GM21825 (cell line): ENCODE measurements around the gene IGFBP5.

Experiments used
- ATAC-seq: cut with Tn5 transposase; IDR thresholded peaks from one replicate; pipeline ENCODE4 v1.9.1; 2021; ENCODE audit warnings: mild to moderate bottlenecking, moderate library complexity; ENCODE audit not compliant: unreplicated experiment

IGFBP5 gene, protein sequence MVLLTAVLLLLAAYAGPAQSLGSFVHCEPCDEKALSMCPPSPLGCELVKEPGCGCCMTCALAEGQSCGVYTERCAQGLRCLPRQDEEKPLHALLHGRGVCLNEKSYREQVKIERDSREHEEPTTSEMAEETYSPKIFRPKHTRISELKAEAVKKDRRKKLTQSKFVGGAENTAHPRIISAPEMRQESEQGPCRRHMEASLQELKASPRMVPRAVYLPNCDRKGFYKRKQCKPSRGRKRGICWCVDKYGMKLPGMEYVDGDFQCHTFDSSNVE

DNA sequence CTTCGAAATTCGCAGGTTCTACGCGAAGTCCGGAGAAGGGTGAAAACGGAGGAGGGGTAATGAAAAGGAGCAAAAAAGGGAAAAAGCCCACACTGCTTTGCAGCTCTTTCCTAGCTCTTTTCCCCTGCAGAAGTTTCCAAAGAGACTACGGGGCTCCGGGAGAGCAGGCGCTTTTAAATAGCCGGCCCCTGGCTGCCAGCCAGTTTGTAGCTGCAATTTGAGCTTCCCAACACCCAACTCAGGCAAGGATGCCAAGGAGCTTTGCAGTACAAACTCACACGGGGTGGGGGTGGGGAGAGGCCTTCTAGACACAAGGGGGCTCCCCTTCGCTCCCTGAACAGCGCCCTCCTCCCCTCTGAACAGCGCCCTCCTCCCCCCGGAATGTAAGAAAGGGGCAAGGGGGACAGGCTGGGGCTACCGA is at the start of gene IGFBP5:
IGFBP5 (minus strand) TSS at position 149 of the 421 bp plus-strand sequence. CDS start 774 bp downstream, outside the sequence.
- ATAC-seq: no peak

DNA sequence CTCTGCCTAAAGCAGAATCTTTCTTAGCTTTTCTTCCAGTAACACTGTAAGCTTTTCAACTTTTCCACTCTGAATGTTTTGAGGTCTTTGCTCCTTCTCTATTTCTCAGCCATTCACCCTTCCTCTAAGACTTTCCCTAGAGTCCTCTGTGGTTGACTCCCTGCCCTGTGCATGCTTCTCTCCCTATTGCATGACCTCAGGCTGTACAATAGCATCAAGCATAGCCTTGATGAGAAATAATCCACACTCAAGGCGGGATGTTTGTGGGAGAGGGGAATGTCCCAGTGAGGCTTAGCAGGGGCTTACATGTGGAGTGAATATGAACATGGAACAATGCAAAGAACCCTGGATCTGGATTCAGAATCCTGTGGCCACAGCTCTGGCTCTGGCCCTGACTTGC is 48.4 kb upstream of the IGFBP5 start:
- no peak for ATAC-seq

DNA sequence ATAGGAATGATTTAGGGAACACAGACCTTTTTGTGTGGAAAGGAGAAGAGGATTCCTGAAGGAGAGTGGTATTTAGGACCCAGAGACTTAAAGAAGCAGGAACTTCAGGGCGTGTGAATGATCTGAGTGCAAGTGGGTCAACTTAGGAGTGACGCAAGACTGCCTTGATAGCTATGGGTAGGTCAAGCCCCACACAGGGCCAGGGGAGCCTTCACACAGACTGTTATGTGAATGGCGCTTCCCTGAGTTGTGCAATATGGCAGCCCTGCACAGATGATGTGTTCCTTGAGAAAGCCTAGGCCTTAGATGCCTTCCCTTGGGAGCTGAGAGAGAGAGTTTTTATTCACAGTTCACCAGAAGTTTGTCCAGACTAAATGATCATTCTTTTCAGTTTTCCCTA is 47.1 kb upstream of the IGFBP5 start:
- no peak for ATAC-seq

DNA sequence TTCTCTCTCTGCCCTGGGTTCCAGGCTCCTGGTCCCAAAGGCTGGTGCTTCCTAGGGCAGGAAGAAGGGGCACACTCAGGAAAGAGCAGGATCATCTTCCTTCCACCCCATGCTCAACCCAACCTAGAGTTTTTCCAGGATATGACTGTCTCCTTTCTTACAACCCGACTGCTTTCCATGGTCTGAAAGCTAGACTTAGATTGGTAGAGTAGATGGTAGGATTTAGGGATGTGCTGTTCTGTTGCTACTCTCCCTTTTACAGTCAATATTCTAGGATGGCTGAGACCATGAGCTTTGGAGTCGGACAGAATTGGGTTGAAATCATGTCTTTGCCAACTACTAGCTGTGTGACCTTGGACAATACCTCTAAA is 45.9 kb upstream of the IGFBP5 start:
- ATAC-seq: no peak

DNA sequence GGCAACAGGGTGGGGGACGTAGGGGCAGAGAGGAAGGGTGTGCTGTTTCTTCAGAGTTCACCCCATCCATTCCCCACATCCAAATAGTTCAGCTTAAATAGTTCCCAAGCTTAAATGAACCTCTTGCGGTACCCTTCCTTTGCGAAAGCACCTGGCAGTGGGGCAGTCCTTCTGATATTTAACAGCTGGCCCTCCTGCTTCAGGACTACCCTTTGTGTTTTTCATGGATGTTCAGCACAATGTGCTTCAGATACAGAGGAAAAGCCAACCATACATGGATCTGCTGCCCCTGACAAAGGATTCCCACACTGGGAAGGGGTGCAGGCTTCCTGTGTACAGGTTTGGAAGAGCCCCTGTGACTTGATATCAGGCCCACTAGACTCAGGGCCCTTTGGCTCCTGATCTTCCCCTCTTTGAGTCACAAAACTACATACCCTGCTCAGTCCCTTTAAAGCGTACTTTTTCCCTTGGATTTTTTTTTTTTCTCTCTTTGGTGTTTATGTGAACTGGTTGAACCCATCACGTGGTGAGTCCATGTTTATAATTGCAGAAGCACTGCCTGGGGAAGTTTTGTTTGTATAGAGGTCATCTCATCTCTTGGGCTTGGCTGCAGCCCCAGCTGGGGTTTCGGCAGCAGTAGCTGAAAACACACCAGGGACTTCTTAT is 45.3 kb upstream of the IGFBP5 start:
- ATAC-seq: no peak

DNA sequence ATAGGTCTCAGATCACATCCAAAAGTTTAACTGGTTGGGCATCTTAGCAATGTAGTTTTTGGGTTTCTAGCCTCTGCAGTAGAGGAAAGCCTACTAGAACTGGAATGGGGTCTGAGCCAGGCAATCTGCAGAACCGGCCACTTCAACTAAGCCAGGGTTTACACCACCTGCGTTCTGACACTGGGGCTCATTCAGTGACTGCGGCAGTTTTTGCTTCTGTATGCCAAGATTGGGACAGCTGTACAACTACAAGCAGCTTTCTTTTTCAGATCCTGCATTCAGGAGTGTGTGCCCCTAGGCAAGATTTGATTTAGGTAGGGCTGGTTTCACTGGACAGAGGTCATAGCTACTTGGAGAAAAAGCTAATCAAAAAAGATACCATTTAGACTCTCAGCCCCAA is 43.7 kb upstream of the IGFBP5 start:
- no peak for ATAC-seq

DNA sequence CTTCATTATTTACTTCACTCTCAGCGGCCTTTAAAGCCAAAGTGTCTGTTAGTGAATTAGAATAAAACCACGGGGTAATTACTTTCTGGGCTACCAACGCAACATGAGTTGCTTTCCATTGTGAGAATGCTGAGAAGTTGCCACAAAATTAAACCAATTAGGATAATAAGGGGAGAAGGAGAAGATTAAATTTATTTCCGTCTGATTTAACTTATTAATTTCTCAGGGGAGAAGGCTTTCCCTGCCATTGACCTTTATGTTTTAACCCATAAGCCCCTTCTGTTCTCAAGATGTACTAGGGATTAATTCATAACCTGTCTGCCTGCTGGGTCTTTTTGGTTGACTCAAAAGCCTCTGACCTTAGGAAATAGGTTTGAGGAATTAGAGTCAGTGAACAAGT is 42.3 kb upstream of the IGFBP5 start:
- ATAC-seq: no peak

DNA sequence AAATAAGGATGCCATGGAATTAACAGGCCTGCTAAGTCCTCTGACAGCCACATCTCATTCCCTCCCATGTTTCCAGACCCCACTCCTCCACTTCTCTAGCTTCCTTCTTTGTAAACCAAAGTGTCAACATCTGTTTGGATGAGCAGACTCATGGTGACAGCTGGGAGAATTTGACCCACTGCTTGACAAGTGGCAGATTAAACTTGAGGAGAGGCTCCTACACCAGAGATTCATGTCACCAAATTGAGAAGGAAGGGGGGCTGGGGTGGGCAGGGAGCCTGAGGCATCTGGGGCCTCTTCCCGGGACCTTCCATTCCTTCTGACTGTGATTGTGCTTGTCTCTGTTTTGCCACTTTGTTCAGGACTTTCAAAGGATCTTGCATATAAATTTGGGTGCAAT is 41.0 kb upstream of the IGFBP5 start:
- ATAC-seq: no peak

DNA sequence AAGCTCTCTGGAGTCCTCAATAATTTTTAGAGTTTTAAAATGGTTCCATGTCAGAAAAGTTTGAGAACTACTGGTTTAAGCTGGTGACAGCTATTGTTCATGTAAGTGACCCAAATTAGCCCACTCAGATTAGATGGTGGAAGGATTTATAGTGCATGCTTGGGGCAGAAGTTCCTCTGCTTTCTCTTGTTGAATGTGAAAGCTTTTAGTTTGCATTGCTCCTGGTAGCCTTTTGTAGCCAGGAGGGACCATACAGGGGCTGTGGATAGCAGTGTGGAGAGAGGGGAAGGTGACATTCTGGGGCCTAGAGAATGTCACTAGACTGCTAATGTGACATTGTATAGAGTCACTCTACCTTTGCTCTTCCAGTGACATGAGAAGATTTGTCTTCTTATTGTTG is 40.3 kb upstream of the IGFBP5 start:
- ATAC-seq: no peak

DNA sequence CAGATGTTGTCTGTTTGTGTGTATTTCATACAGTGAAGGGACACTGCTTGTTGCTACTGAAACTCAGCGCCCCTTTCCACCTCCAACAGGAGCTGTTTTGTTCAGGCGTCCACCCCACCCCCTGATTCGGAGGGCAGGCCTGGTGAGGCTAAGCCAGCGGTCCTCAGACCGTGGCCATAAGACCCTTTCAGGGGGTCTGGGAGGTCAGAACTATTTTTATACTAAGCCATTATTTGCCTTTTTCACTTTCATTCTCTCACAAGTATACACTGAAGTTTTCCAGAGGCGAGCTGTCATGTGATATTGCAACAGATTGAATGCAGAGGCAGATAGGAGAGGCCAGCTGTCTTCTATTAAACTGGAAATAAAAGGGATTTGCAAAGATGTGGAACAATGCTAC is 39.7 kb upstream of the IGFBP5 start:
- no peak for ATAC-seq

DNA sequence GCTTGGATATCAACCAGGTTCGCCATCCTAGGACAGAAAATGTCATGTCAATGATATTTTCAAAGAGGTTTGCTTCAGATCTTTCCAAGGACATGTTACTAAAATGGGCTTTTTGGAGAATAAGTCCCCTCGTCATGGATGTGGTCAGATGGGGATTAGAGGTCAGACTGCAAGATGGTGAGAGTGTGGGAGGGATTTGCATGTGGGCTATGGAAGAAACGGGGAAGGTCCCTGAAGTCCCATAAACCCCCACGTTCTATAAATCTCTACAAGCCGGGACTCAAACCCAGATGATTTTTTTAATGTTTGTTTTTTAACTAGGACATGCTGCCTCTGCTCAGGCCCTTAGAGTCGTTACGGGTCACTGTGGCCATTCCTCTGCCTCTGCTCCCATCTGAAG is 37.7 kb upstream of the IGFBP5 start:
- no peak for ATAC-seq

DNA sequence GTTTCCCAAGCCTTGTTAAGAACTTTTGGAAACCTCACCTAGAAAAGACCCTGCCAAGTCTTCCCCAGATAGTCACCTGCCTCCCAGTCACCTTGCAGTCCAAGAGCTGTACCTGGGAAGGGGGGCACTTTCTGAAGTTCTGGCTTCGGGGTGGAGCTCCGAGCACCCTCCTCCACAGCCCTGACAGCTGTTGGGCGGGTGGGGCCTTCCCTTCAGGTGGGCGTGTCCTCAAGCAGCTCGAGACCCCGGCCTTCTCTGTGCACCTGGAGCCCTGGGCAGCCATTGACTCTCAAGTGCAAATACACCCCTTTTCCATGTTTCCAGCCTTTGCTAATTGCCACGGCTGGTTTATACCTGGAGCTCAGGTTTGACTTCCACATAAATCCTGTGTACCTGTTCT is 37.0 kb upstream of the IGFBP5 start:
- no peak for ATAC-seq

DNA sequence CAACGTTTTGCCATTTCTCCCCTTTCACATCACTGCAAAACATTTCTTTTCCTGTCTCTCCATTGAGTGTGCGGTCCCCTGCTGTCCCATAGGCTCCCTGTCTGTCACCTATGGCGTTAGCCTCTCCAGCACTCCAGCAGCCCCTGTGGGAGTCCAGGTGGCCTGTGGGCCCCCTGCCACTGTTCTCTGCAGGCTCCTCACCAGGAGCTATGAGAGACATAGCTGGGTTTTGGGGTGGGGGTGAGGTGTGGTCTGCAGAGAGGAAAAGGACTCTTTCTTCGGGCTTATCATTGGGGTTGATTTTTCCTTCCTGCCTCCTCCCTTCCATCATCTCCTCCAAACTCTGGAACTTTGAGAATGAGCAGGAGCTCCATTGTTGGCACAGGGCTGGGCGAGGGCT is 36.1 kb upstream of the IGFBP5 start:
- no peak for ATAC-seq

DNA sequence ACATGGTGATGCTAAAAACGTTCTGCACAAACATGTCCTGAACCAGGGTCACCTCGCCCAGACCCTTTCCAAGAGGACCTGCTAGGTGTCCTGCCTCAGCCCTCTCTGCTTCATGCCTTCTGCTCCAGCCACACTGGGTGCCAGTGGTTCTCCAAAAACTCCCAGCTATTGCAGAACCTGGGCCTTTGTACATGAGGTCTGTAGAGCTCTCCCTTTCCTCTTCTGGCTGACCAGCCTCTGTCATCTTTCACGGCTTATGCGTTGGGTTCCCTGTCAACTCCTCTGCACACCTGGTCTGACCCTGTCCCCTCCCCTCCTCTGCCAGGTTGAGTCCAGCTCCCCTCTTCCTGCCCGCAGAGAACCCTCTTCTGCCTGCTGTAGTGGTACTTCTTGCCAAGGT is 35.5 kb upstream of the IGFBP5 start:
- ATAC-seq: no peak

DNA sequence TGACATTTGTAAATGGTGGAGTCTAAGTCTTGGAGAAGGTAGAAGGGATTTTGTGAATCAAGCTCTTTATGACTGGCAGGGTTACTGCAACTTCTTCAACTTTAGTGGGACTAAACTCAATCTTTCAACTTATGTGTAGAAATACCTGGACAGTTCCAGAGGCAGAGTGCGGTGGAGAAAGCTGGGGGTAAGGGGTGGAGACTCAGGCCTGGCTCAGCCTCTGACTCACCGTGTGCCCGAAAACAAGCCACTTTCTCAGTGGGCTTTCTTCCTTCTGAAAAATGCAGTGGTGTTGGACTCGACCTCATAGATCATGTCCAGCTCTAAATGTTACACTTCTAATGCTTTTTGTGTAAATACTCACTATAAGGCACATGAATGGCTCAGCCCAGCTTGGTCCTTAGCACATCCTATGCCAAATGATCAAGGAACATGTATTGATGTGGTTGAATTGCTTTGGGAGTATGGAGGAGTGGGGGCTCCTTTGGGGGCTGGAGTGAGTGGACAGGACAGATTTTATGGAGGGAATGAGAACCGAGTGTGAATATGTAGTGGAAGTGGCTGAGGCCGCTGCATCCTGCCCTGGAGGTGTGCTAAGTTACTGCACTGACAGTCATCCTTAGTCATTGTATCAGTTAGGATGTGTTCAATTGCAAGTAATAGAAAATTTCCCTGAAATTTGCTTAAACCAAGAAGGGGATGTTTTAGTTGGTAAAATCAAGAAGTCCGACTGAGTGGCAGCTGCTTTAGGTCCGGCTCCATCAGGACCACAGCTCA is 32.2 kb upstream of the IGFBP5 start:
- ATAC-seq: no peak

DNA sequence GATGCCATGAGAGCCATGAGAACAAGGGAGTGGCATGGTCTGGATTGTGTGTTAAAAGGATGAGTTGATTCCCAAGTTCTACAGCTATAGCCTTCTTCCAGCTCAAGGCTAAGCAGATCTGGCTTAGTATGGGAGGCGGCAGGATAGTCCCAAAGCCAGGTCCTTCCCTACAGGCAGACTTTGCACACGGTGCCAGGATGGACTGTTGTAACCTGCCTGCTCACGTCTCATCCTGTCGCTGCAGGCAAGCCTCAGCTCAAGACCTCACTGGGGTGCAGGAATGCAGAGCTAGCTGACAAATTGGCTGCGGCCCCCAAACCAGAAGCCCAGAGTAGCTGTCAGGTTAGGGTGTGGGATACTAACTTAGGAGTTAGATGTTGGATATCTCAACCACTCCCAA is 28.8 kb upstream of the IGFBP5 start:
- no peak for ATAC-seq

DNA sequence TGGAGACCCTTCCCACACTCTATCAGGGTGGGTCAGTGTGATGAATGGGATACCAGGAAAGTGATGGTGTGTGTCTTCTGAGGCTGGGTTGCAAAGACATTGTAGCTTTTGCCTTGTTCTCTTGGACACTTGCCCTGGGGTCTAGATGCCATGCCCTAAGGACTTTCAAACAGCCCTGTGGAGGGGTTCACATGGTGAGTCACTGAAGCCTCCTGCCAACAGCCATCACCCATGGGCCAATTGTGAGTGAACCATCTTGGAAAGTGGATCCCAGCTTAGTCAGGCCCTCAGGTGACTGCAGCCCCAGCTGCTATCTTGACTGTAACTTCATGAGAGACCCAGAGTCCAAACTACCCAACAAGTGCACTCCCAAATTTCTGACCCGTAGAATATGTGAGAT is 25.8 kb upstream of the IGFBP5 start:
- no peak for ATAC-seq

DNA sequence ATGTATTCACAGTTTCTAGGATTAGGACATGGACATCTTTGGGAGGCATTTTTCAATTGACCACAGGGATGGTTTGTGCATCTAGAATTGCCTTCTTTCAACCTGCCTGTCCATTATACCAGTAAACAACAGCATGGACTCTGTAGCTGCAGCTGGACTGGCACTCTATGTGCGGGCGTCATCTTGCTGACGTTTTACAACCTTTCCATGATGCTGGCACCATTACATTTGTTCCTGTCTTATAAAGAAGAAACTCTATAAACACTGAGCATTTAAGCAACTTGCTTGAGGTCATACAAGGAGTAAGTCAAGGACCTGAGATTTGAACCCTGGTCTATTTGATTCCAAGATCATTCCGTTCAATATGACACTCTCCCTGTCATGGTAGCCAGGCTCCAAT is 25.4 kb upstream of the IGFBP5 start:
- ATAC-seq: no peak

DNA sequence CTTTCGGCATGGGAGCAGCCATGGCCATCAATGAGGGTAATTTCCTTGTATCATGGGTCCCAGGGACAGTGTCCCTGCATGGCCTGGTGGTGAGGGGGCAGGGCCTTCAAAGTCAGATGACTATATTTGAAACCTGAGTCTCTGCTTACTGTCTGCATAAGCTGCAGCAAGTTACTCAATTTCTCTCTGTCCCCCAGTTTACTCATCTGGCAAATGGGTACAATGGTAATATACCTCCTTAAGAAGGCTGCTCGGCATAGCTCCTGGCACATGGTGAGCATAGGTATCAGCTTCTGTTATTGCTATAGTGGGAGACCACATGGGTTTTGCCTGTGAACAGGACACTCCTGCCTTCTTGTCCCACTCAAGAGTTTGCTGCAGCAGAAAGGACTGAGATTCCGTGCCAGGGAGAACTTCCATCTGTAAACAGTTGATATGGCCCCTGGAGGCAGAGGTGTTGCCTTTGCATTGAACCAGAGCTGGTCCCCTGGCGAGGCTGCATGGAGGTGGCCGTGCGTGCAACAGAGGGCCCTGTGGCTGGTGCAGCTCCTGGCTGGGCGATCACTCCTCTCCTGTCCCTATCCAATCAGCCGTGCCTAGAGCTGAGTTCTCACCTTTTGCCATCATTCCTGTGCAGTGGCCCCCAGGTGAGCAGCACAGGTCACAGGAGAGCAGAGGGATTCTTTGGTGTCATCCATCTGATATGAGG is 22.7 kb upstream of the IGFBP5 start:
- ATAC-seq: no peak

DNA sequence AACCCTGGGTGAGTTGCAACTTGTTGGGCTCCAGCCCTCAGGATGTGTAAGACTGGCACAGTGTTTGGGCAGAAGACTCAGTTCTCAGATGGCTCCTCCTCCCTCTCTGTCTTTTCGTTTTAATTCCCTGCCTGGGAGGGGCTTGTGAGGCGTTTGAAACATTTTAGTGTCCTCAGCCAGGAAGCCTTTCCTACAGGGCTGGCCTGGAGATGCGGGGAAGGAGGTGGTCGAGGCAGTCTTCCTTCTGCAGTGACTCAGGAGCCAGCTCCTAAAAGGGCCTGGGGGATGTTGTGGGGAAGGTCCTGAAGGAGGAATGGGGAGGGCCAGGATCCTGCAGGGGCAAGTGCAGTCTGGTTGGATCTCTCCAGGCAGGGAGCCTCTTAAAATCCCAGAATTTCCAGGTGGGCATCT is 22.1 kb upstream of the IGFBP5 start:
- ATAC-seq: no peak

DNA sequence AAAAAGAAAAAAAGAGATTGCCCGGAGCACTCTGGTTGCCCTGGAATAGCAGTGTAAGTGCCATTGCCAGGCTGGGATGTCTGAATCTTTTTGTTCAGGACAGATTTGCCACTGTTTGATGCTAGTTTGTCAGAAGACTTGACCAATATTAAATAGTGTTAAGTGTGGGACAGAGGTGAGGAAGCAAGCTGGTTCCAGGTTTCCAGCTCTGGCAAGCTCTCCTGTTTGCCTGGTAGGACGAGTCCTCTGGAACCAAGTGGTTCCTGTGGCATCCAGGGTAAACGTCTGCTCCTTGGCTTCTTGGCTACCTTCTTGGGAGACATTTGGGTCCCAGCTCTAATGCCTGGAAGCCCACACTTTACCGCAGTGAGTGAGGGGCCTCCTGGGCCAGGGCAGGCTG is 20.8 kb upstream of the IGFBP5 start:
- no peak for ATAC-seq
